GM21723 (cell line): ENCODE data around the gene GPR52.

Experiments used
- ATAC-seq: cut with Tn5 transposase; IDR thresholded peaks from one replicate; pipeline ENCODE4 v1.9.1; 2021; ENCODE audit warnings: mild to moderate bottlenecking, moderate library complexity; ENCODE audit not compliant: unreplicated experiment

Gene GPR52

DNA sequence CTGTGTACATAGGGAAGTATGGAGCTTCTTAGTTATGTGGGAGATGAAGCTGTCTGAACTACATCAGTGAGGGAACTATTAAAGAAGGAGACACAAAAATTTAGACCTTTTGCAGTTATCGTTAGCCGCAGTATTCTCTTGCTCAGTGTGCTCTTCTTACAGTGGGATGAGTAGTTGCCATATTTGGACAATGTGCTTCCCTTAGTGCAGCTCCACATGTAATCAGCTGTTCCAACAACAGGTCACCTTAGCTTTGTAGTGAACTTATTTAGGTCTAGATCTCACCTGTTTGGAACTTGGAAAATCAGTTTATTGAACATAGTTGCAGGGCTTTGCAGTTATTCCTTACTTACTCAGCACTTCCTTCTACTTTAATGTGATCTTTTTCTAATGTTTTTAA lies 18.1 kb downstream of the GPR52 start:
- ATAC-seq: no peak

- no peak for ATAC-seq
These were observed 18.8 kb downstream of the GPR52 start for GRCh38 chr1:174466607-174467006.

DNA sequence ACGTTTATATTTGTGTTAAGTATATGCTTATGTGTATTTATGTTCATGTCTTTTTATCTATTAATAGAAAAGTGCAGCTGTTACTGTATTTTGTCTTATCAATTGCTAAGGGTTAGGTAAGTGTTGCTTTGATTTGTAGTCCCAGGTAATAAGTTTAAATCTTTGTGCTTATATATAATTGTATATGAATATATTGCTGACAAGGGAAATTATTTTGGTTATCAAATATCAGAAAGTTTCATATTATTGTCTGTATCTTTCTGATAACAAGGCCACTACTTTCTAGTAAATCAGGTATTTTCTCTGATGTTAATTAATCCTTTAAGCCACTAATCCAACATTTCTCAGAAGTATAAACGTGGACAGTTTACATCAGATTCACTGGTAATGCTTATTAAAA lies 21.3 kb downstream of the GPR52 start:
- no peak for ATAC-seq

- no peak for ATAC-seq
These were observed 21.9 kb downstream of the GPR52 start for GRCh38 chr1:174469687-174470086.

DNA sequence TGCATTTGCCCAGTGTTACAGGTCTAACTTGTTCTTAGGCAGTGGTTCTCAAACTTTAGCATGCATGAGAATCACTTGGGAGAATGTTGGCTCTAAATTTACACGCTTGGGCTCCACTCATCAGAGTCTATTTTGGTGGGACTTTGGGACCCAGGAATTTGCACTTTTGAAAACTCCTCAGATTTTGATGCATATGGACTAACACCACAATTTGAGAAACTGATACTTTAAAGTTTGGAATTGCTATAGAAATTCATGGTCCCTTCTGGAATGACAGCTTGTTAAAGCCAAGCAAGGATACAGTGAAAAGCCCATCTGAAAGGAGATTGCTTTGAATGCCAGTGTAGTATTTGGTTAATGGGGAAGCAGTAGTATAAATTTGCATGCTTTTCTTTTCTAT lies 31.5 kb downstream of the GPR52 start:
- ATAC-seq: no peak

GRCh38 chr1:174480324-174480723 lies 32.6 kb downstream of the GPR52 start:
- ATAC-seq: no peak

DNA sequence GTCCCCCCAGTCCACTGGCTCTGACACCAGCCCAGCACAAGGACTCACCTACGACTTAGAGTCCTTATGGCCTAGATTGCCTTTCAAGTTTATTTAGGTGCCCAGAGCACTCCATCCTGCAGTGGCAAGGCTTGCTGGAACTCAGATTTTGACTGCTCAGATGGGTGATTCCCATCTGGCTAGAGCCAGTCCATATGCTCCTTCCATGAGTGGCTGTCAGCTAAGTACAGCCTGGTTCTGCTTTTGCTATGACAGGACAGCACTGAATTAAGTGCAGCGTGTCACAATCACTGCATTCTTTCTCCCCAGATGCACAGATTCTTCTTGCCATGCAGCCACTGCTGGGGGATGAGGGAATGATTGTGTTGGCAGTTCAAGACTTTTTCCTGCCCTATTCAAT lies 43.8 kb downstream of the GPR52 start:
- ATAC-seq: no peak

DNA sequence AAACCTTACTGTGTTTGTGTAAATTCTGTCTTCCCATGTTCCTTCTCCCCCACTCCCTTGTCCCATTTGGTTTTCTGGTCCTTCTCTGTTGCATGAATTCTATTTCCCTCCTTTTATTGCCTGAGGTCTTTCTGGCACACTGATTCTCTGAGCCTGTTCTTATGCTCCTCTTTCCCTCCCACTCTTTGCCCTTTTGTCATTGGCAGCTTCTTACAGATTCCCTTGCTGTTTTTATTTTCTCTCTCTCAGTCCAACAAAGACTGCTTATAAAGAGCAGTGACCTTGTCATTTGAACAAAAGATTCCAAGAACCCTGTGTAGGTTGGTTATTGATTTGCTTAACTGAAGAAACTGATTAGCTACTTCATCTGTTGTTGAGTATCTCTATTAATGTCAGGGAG lies 49.7 kb downstream of the GPR52 start:
- no peak for ATAC-seq
